Measurements from ENCODE around the gene DNM2. TPM values are rescaled to one million over a fixed set of nuclear protein-coding genes. Genes with fewer than 3 reads are reported as not detected.
"Not testable (repeated sequence)": the region's sequence is repeated elsewhere in the genome, so short reads cannot be mapped to it uniquely, and the experiment has no call there.

Gene DNM2
- total RNA-seq, 4 donors from 2014 or later, result 469 to 1,152 (median 585) TPM

DNA sequence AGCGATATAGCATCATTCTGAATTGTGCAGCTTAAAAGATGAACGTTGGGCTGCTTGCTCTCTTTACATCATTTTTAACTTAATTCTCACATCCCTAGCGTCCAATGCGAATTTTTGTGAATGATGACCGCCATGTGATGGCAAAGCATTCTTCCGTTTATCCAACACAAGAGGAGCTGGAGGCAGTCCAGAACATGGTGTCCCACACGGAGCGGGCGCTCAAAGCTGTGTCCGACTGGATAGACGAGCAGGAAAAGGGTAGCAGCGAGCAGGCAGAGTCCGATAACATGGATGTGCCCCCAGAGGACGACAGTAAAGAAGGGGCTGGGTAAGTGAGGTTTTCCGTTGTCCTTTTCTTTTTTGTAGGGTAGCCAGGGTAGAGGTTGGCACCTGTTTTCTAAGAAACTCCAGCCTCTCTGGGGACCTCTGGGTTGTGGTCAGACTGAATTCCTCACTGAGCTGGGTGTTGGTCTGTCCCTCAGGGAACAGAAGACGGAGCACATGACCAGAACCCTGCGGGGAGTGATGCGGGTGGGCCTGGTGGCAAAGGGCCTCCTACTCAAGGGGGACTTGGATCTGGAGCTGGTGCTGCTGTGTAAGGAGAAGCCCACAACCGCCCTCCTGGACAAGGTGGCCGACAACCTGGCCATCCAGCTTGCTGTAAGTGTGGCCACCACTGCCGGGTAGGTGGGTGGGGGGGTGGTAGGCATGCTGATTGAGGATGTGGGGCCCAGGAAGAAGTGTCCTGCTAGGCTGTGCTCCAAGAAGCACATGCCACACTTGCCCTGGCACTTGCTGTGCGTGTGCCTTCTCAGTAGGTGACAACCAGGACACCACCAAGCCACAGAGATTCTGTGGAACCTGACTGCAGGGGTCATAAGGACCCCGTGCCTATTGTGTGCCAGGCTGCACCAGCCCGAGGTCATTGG, 46.7 kb upstream of the DNM2 start:
- Histone ChIP-seq H3K9me3 (no peaks in the 10 kb centered on the region), H3K4me1 (peaks cover 0 to 24% (median 4%) of the 10 kb centered on the region in 4 donors), H3K27ac (no peak overlapping the region), H3K36me3 (peaks cover 0 to 31% (median 4%) of the 10 kb centered on the region in 4 donors), H3K4me3 (no peak overlapping the region), H3K27me3 (no peaks in the 10 kb centered on the region)
- TF ChIP-seq POLR2A (IDR thresholded peaks at IDR 0.05), result no peak
- TF ChIP-seq POLR2AphosphoS5 (IDR thresholded peaks at IDR 0.05), result no peak
- TF ChIP-seq, protein P1, sequence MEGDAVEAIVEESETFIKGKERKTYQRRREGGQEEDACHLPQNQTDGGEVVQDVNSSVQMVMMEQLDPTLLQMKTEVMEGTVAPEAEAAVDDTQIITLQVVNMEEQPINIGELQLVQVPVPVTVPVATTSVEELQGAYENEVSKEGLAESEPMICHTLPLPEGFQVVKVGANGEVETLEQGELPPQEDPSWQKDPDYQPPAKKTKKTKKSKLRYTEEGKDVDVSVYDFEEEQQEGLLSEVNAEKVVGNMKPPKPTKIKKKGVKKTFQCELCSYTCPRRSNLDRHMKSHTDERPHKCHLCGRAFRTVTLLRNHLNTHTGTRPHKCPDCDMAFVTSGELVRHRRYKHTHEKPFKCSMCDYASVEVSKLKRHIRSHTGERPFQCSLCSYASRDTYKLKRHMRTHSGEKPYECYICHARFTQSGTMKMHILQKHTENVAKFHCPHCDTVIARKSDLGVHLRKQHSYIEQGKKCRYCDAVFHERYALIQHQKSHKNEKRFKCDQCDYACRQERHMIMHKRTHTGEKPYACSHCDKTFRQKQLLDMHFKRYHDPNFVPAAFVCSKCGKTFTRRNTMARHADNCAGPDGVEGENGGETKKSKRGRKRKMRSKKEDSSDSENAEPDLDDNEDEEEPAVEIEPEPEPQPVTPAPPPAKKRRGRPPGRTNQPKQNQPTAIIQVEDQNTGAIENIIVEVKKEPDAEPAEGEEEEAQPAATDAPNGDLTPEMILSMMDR (IDR thresholded peaks at IDR 0.05), result no peak
- no peak for TF ChIP-seq EP300 (IDR thresholded peaks at IDR 0.05; ENCODE audit: low read depth)
- 84 to 86% methylated on average over 6 to 24 of the region's 24 CpGs for WGBS, 2 donors (ENCODE audit: low coverage in 1 of 2)
- intact Hi-C loops (cut with DNase I; ENCODE audit: low total_unique reads) (no loop called here), in situ Hi-C loops (cut with MboI; ENCODE audit: low pct_ligation_motif_present in 1 of 4, low pct_unique_long_range_greater_than_20kb in 1 of 4, low sequenced_read_pairs in 3 of 4) (no loop called here)
- DNase-seq, result no peak

GRCh38 chr19:10671922-10672321, 46.0 kb upstream of the DNM2 start:
- Histone ChIP-seq H3K4me1 (peaks cover 0 to 24% (median 4%) of the 10 kb centered on the region in 4 donors), H3K36me3 (peaks cover 0 to 35% (median 6%) of the 10 kb centered on the region in 4 donors)
- WGBS, 2 donors (ENCODE audit: low coverage in 1 of 2), result 90 to 100% methylated on average over 1 to 3 of the region's 3 CpGs
- H3K9me3 ChIP-seq; DNase-seq; H3K27ac ChIP-seq; intact Hi-C loops (cut with DNase I; ENCODE audit: low total_unique reads); H3K4me3 ChIP-seq; in situ Hi-C loops (cut with MboI; ENCODE audit: low pct_ligation_motif_present in 1 of 4, low pct_unique_long_range_greater_than_20kb in 1 of 4, low sequenced_read_pairs in 3 of 4); H3K27me3 ChIP-seq: not testable (repeated sequence)

DNA sequence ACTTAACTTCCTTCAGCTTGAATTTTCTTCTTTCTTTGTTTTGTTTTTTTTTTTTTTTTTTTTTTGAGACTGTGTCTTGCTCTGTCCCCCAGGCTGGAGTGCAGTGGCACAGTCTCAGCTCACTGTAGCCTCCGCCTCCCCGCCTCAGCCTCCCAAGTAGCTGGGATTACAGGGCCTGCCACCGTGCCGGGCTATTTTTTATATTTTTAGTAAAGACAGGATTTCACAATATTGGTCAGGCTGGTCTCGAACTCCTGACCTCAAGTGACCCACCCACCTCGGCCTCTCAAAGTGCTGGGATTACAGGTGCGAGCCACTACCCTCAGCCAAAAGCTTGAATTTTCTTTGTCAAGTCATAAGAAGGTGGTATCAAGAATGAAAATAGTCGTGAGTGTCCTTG, 42.7 kb upstream of the DNM2 start:
- in situ Hi-C loops (cut with MboI; ENCODE audit: low pct_ligation_motif_present in 1 of 4, low pct_unique_long_range_greater_than_20kb in 1 of 4, low sequenced_read_pairs in 3 of 4); H3K27ac ChIP-seq; H3K4me1 ChIP-seq; H3K9me3 ChIP-seq; H3K4me3 ChIP-seq; H3K27me3 ChIP-seq; intact Hi-C loops (cut with DNase I; ENCODE audit: low total_unique reads); DNase-seq: not testable (repeated sequence)
- 80 to 87% methylated on average over 6 to 8 of the region's 8 CpGs for WGBS, 2 donors (ENCODE audit: low coverage in 1 of 2)
- peaks cover 0 to 68% (median 30%) of the 10 kb centered on the region in 4 donors for H3K36me3 ChIP-seq

- DNase-seq, result no peak
- no peak overlapping the region for H3K4me3 ChIP-seq
- intact Hi-C loops (cut with DNase I; ENCODE audit: low total_unique reads) (no loop called here), in situ Hi-C loops (cut with MboI; ENCODE audit: low pct_ligation_motif_present in 1 of 4, low pct_unique_long_range_greater_than_20kb in 1 of 4, low sequenced_read_pairs in 3 of 4) (no loop called here)
- no peaks in the 10 kb centered on the region for H3K27me3 ChIP-seq
- no peaks in the 10 kb centered on the region for H3K9me3 ChIP-seq
- H3K27ac ChIP-seq, result no peak overlapping the region
- H3K36me3 ChIP-seq, result peaks cover 0 to 77% (median 48%) of the 10 kb centered on the region in 4 donors
- WGBS, 2 donors (ENCODE audit: low coverage in 1 of 2), result 89 to 100% methylated on average over 6 to 13 of the region's 13 CpGs
- peaks cover 0 to 3% (median 0%) of the 10 kb centered on the region in 4 donors for H3K4me1 ChIP-seq
- TF ChIP-seq EP300 (IDR thresholded peaks at IDR 0.05; ENCODE audit: low read depth), result no peak
- TF ChIP-seq POLR2AphosphoS5 (IDR thresholded peaks at IDR 0.05), result no peak
- TF ChIP-seq, protein P1 (IDR thresholded peaks at IDR 0.05), result no peak
- no peak for TF ChIP-seq POLR2A (IDR thresholded peaks at IDR 0.05)
These were observed 40.1 kb upstream of the DNM2 start for GRCh38 chr19:10677751-10678150.

DNA sequence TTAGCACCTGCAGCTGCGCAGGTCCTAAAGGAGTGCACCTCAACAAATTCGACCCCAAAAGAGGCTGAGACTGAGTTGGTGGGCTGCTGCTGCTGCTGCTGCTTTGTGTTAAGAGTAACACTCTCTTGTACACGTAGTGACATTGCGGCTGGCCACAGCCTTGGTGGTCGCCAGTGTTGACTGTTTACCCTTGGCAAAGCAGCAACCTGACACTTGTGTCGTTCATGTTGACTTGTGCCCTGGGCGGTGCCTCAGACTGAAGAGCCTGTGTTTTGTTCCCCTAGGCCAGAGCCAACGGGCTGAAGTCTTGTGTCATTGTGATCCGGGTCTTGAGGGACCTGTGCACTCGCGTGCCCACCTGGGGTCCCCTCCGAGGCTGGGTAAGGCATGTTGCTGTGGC, 39.1 kb upstream of the DNM2 start:
- no peak for DNase-seq
- no peaks in the 10 kb centered on the region for H3K4me1 ChIP-seq
- intact Hi-C loops (cut with DNase I; ENCODE audit: low total_unique reads) (no loop called here), in situ Hi-C loops (cut with MboI; ENCODE audit: low pct_ligation_motif_present in 1 of 4, low pct_unique_long_range_greater_than_20kb in 1 of 4, low sequenced_read_pairs in 3 of 4) (no loop called here)
- no peak for TF ChIP-seq POLR2AphosphoS5 (IDR thresholded peaks at IDR 0.05)
- TF ChIP-seq, protein P1 (IDR thresholded peaks at IDR 0.05), result no peak
- TF ChIP-seq EP300 (IDR thresholded peaks at IDR 0.05; ENCODE audit: low read depth), result no peak
- TF ChIP-seq POLR2A (IDR thresholded peaks at IDR 0.05), result no peak
- H3K27ac ChIP-seq, result no peak overlapping the region
- peaks cover 0 to 79% (median 50%) of the 10 kb centered on the region in 4 donors for H3K36me3 ChIP-seq
- H3K9me3 ChIP-seq, result no peaks in the 10 kb centered on the region
- no peak overlapping the region for H3K4me3 ChIP-seq
- no peaks in the 10 kb centered on the region for H3K27me3 ChIP-seq
- 85 to 90% methylated on average over 4 to 11 of the region's 12 CpGs for WGBS, 2 donors (ENCODE audit: low coverage in 1 of 2)
